ENCODE measurements around the gene PTTG1IP. TPM values are rescaled to one million over a fixed set of nuclear protein-coding genes. Genes with fewer than 3 reads are reported as not detected.

The PTTG1IP gene
- total and polyA plus RNA-seq, 2 of the 13 experiments (the other 11 are each of a cell fraction or from before 2014, with no cell fraction given) = 161 to 700 TPM

GRCh38 chr21:44909719-44910118 is 36.2 kb upstream of the PTTG1IP start:
- in situ Hi-C loops (cut with HindIII; ENCODE audit: extremely low pct_ligation_motif_present, low pct_unique_long_range_greater_than_20kb) = loop anchor here (5.0 kb wide), 2 partner anchors 62 to 107 kb away; partner anchors contain the start of gene UBE2G2
- ChIA-PET CTCF (ENCODE audit: low intra/inter-chr PET ratio, low total read pairs) (interaction anchor here (1.2 kb wide), 1 partner anchor 17 kb away, joined by 3 read pairs; no protein-coding TSS in a partner anchor), POLR2A (interaction anchor here (0.6 to 5.8 kb wide), 7 partner anchors 15 to 108 kb away, joined by 3 to 50 read pairs (median 5); partner anchors contain the start of genes PTTG1IP and UBE2G2)
- TF ChIP-seq MAFK (conservative IDR thresholded peaks at IDR 0.05 in 1 of 2, IDR thresholded peaks at IDR 0.05 in 1 of 2; ENCODE audit: low read length in 2 of 2) = peak; percentile 87 to 91
- peak; percentile 87 for TF ChIP-seq MAFF (IDR thresholded peaks at IDR 0.05; ENCODE audit: low read depth, low read length)
- no peak for TF ChIP-seq FOXA3 (CRISPR knock-in tag; IDR thresholded peaks at IDR 0.05)
- TF ChIP-seq ZNF33B (CRISPR knock-in tag; IDR thresholded peaks at IDR 0.05) = no peak
- peaks cover 93% of the 10 kb centered on the region for H3K4me1 ChIP-seq (ENCODE audit: insufficient read depth, low read length)
- no TSS peak for BruUV-seq (replicated peaks)
- peak overlapping the region in 1 of 3 experiments; percentile 40; a peak in 1 of 6 replicates for H3K4me3 ChIP-seq (replicated peaks in 1 of 3; ENCODE audit: insufficient read depth in 1 of 3, low read depth in 2 of 3, low read length in 3 of 3)
- no peak overlapping the region for H3K27ac ChIP-seq (ENCODE audit: extremely low read length, insufficient read depth, low read length)
- no peak overlapping the region for H3K9ac ChIP-seq (ENCODE audit: insufficient read depth, low read depth, low read length)
- no peaks in the 10 kb centered on the region for H3K36me3 ChIP-seq (replicated peaks in 1 of 2; ENCODE audit: control insufficient read depth in 1 of 2, insufficient read depth in 2 of 2, low read length in 2 of 2)
- H3K4me2 ChIP-seq (ENCODE audit: low read depth, low read length) = peak overlapping the region; percentile 100
- no peaks in the 10 kb centered on the region for H3K9me3 ChIP-seq (ENCODE audit: low read length)
- H2AFZ ChIP-seq (ENCODE audit: low read length) = no peak overlapping the region
- DNase-seq (ENCODE audit: low spot score) (no peak), FAIRE-seq (no peak), ATAC-seq (no peak)
- intact Hi-C loops (cut with micrococcal nuclease; ENCODE audit: unreplicated experiment) = loop anchor here (5.0 to 10.0 kb wide), 2 partner anchors 65 to 107 kb away; partner anchors contain the start of gene UBE2G2
- H3K79me2 ChIP-seq (ENCODE audit: insufficient read depth, low read length) = no peaks in the 10 kb centered on the region
- no peaks in the 10 kb centered on the region for H3K27me3 ChIP-seq (ENCODE audit: control insufficient read depth in 1 of 2, insufficient read depth in 2 of 2, low read length in 2 of 2)
- H4K20me1 ChIP-seq (ENCODE audit: insufficient read depth, low read length) = no peaks in the 10 kb centered on the region
- 83% methylated on average over 9 of the region's 9 CpGs for WGBS (ENCODE audit: low lambda C conversion rate)

GRCh38 chr21:44908908-44909307 is 35.4 kb upstream of the PTTG1IP start:
- Histone ChIP-seq H4K20me1 (ENCODE audit: insufficient read depth, low read length) (no peaks in the 10 kb centered on the region), H3K36me3 (replicated peaks in 1 of 2; ENCODE audit: control insufficient read depth in 1 of 2, insufficient read depth in 2 of 2, low read length in 2 of 2) (no peaks in the 10 kb centered on the region), H3K27ac (ENCODE audit: extremely low read length, insufficient read depth, low read length) (no peak overlapping the region), H3K9me3 (ENCODE audit: low read length) (no peaks in the 10 kb centered on the region), H3K27me3 (ENCODE audit: control insufficient read depth in 1 of 2, insufficient read depth in 2 of 2, low read length in 2 of 2) (no peaks in the 10 kb centered on the region), H3K79me2 (ENCODE audit: insufficient read depth, low read length) (no peaks in the 10 kb centered on the region), H2AFZ (ENCODE audit: low read length) (no peak overlapping the region), H3K9ac (ENCODE audit: insufficient read depth, low read depth, low read length) (no peak overlapping the region), H3K4me1 (ENCODE audit: insufficient read depth, low read length) (peaks cover 93% of the 10 kb centered on the region), H3K4me3 (replicated peaks in 1 of 3; ENCODE audit: insufficient read depth in 1 of 3, low read depth in 2 of 3, low read length in 3 of 3) (no peak overlapping the region), H3K4me2 (ENCODE audit: low read depth, low read length) (no peak overlapping the region)
- intact Hi-C loops (cut with micrococcal nuclease; ENCODE audit: unreplicated experiment) (no loop called here), in situ Hi-C loops (cut with HindIII; ENCODE audit: extremely low pct_ligation_motif_present, low pct_unique_long_range_greater_than_20kb) (no loop called here)
- CTCF ChIA-PET (ENCODE audit: low intra/inter-chr PET ratio, low total read pairs) = no interaction called here
- BruUV-seq (replicated peaks) = no TSS peak
- ATAC-seq (no peak), DNase-seq (ENCODE audit: low spot score) (no peak), FAIRE-seq (no peak)
- WGBS (ENCODE audit: low lambda C conversion rate) = 95% methylated on average over 11 of the region's 21 CpGs
- TF ChIP-seq ZNF607 (CRISPR knock-in tag; IDR thresholded peaks at IDR 0.05; ENCODE audit: borderline replicate concordance) = no peak
- TF ChIP-seq RAD51 (IDR thresholded peaks at IDR 0.05; ENCODE audit: borderline replicate concordance) = no peak
- POLR2A ChIA-PET = interaction anchor here (1.6 kb wide), 1 partner anchor 15 kb away, joined by 5 read pairs; no protein-coding TSS in a partner anchor

Data from HepG2 (cell line).